CD4-positive, alpha-beta T cell (primary cell): ENCODE data around the gene ZNF284. TPM values are rescaled to one million over a fixed set of nuclear protein-coding genes. Genes with fewer than 3 reads are reported as not detected.

Source experiments
- ATAC-seq: fragments of 200-7000 bp; cut with Tn5 transposase; one replicate; pipeline ENCODE4 v1.10.0; 2022; ENCODE audit warnings: mild to moderate bottlenecking; ENCODE audit not compliant: poor library complexity
- CTCF ChIA-PET: fragments of 350-600 bp; sonication (Branson Sonifier 250); formaldehyde crosslinking; loops from one replicate; lab custom pipeline; 2021; ENCODE audit warnings: antibody characterized with exemption, inconsistent platforms; lab: Charles Lee
- POLR2A ChIA-PET: fragments of 350-600 bp; sonication (Branson Sonifier 250); formaldehyde crosslinking; loops from one replicate; lab custom pipeline; 2021; ENCODE audit warnings: antibody characterized with exemption, inconsistent platforms; lab: Charles Lee
- DNase-seq, 14 experiments: peaks; one replicate each; pipeline ENCODE4 v3.0.0-alpha.2; 2013 to 2020; ENCODE audit warnings: mixed read lengths in 2 of 14
- H3K27ac ChIP-seq, 2 donors: one replicate each; pipeline versions ENCODE4 v1.5.1 to v1.7.0; 2013; ENCODE audit warnings: low read length in 2 of 2, low read depth in 1 of 2, mild to moderate bottlenecking in 1 of 2
- H3K27me3 ChIP-seq, 2 experiments: 1 replicate in 1 of 2; 2 replicates in 1 of 2; pipeline versions ENCODE4 v1.6.1 to v1.7.0; 2013; ENCODE audit warnings: low read length in 2 of 2, control low read depth in 1 of 2, mild to moderate bottlenecking in 1 of 2, moderate library complexity in 1 of 2; ENCODE audit not compliant: insufficient read depth in 2 of 2, control insufficient read depth in 1 of 2
- H3K36me3 ChIP-seq: one replicate; pipeline ENCODE4 v1.6.1; 2013; ENCODE audit warnings: low read length, control low read depth; ENCODE audit not compliant: insufficient read depth
- H3K4me1 ChIP-seq: one replicate; pipeline ENCODE4 v1.6.1; 2013; ENCODE audit warnings: low read length, control low read depth; ENCODE audit not compliant: insufficient read depth
- H3K4me3 ChIP-seq: one replicate; pipeline ENCODE4 v1.5.1; 2013; ENCODE audit warnings: mild to moderate bottlenecking, low read length, moderate library complexity
- H3K9me3 ChIP-seq, 2 experiments: 1 replicate in 1 of 2; 2 replicates in 1 of 2; pipeline versions ENCODE4 v1.6.1 to v1.7.0; 2013; ENCODE audit warnings: low read length in 2 of 2, mild to moderate bottlenecking in 2 of 2, control low read depth in 1 of 2, moderate library complexity in 1 of 2; ENCODE audit not compliant: control insufficient read depth in 1 of 2, insufficient read depth in 1 of 2
- H3K27ac Mint-ChIP-seq: one replicate; pipeline ENCODE4 v1.8.0; 2020; ENCODE audit warnings: mixed read lengths
- H3K27me3 Mint-ChIP-seq: one replicate; pipeline ENCODE4 v1.8.0; 2021; ENCODE audit warnings: mixed read lengths
- H3K36me3 Mint-ChIP-seq: one replicate; pipeline ENCODE4 v1.8.0; 2021; ENCODE audit warnings: low read depth, mixed read lengths
- H3K4me1 Mint-ChIP-seq: one replicate; pipeline ENCODE4 v1.8.0; 2021; ENCODE audit warnings: low read depth, mixed read lengths
- H3K4me3 Mint-ChIP-seq: one replicate; pipeline ENCODE4 v1.8.0; 2020; ENCODE audit warnings: mild to moderate bottlenecking, mixed read lengths
- H3K9me3 Mint-ChIP-seq: one replicate; pipeline ENCODE4 v1.8.0; 2020; ENCODE audit warnings: mixed read lengths
- CTCF ChIP-seq: fragments of 200-600 bp; IDR thresholded peaks from one replicate; pipeline ENCODE4 v1.8.0; 2022; ENCODE audit warnings: antibody characterized with exemption, mild to moderate bottlenecking
- intact Hi-C, 2 experiments: fragments of 100-400 bp; cut with DNase I in 1 of 2; cut with micrococcal nuclease in 1 of 2; formaldehyde crosslinking; loops; one replicate each; pipeline versions ENCODE4 v1.15.1 to v1.9.0; 2023 to 2025; cut with DNase I, micrococcal nuclease
- total RNA-seq, 174 experiments: library from RNA in 2 of 174; stranded (reverse) in 2 of 174; gene quantifications; one replicate each; pipeline ENCODE4 v1.2.3 and lab custom pipeline; 2021 to 2026

ZNF284 gene
- total RNA-seq, 2 experiments from 2014 or later: 0.92 to 1.2 TPM

- peaks cover 95% of the 10 kb centered on the region for H3K36me3 Mint-ChIP-seq
- intact Hi-C loops: no loop called here
Observed at GRCh38 chr19:44059229-44059628, 12.7 kb upstream of the ZNF284 start.

GRCh38 chr19:44061038-44061437, 10.9 kb upstream of the ZNF284 start:
- no peak overlapping the region for H3K4me3 ChIP-seq
- H3K9me3 ChIP-seq: peaks cover 18 to 34% of the 10 kb centered on the region in 2 experiments
- ChIA-PET CTCF (no interaction called here), POLR2A (no interaction called here)
- TF ChIP-seq CTCF: no peak
- no peaks in the 10 kb centered on the region for H3K27me3 Mint-ChIP-seq
- peaks cover 93% of the 10 kb centered on the region for H3K36me3 Mint-ChIP-seq
- no peaks in the 10 kb centered on the region for H3K27me3 ChIP-seq
- H3K4me1 ChIP-seq: no peaks in the 10 kb centered on the region
- peaks cover 31% of the 10 kb centered on the region for H3K36me3 ChIP-seq
- H3K4me3 Mint-ChIP-seq: no peak overlapping the region
- H3K27ac ChIP-seq: no peak overlapping the region
- intact Hi-C loops: no loop called here
- no peaks in the 10 kb centered on the region for H3K4me1 Mint-ChIP-seq
- no peak overlapping the region for H3K27ac Mint-ChIP-seq
- DNase-seq (no peak), ATAC-seq (no peak)
- peaks cover 24% of the 10 kb centered on the region for H3K9me3 Mint-ChIP-seq

More at GRCh38 chr19:44059229-44059628, 12.7 kb upstream of the ZNF284 start:
- Histone ChIP-seq H3K27ac (no peak overlapping the region), H3K4me1 (no peaks in the 10 kb centered on the region), H3K36me3 (peaks cover 31% of the 10 kb centered on the region), H3K9me3 (peaks cover 3 to 39% of the 10 kb centered on the region in 2 experiments), H3K27me3 (no peaks in the 10 kb centered on the region), H3K4me3 (no peak overlapping the region)
- POLR2A ChIA-PET: no interaction called here
- ATAC-seq (no peak), DNase-seq (no peak)
- Mint-ChIP-seq H3K9me3 (peaks cover 28% of the 10 kb centered on the region), H3K4me3 (no peak overlapping the region), H3K27me3 (no peaks in the 10 kb centered on the region), H3K4me1 (no peaks in the 10 kb centered on the region), H3K27ac (no peak overlapping the region)
- no peak for TF ChIP-seq CTCF
- CTCF ChIA-PET: no interaction called here

DNA sequence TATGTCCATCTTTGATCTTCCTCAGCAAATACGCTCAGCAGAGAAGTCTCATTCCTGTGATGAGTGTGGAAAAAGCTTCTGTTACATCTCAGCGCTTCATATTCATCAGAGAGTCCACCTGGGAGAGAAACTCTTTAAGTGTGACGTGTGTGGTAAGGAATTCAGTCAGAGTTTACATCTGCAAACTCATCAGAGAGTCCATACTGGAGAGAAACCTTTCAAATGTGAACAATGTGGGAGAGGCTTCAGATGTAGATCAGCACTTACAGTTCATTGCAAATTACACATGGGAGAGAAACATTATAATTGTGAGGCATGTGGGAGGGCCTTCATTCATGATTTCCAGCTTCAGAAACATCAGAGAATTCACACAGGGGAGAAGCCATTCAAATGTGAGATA, 5.7 kb upstream of the ZNF284 start:
- ChIA-PET POLR2A (no interaction called here), CTCF (no interaction called here)
- Histone ChIP-seq H3K9me3 (peaks cover 18 to 47% of the 10 kb centered on the region in 2 experiments), H3K36me3 (peaks cover 7% of the 10 kb centered on the region), H3K4me3 (no peak overlapping the region), H3K27me3 (no peaks in the 10 kb centered on the region), H3K27ac (no peak overlapping the region), H3K4me1 (peaks cover 2% of the 10 kb centered on the region)
- Mint-ChIP-seq H3K9me3 (peaks cover 24% of the 10 kb centered on the region), H3K27me3 (no peaks in the 10 kb centered on the region), H3K36me3 (peaks cover 79% of the 10 kb centered on the region), H3K27ac (no peak overlapping the region), H3K4me3 (no peak overlapping the region), H3K4me1 (peaks cover 4% of the 10 kb centered on the region)
- TF ChIP-seq CTCF: no peak
- ATAC-seq: no peak
- DNase-seq: no peak
- intact Hi-C loops: no loop called here
